ENCODE results near the gene DNMT1.

GRCh38 chr19:10124429-10124828, 70.3 kb downstream of the DNMT1 start:
- TF ChIP-seq CTCF (IDR thresholded peaks at IDR 0.05), result no peak
- TF ChIP-seq POLR2AphosphoS5 (IDR thresholded peaks at IDR 0.05), result no peak

Measured in breast epithelium (tissue), 3 donors.